Breast epithelium (tissue), 4 donors: Measurements from ENCODE around the gene HLA-DQB1. TPM values are rescaled to one million over a fixed set of nuclear protein-coding genes. Genes with fewer than 3 reads are reported as not detected.
A peak's percentile ranks its signal among the peaks of the same experiment; 100 is the strongest.

Experiments used
- DNase-seq, 2 donors: peaks; one replicate each; pipeline ENCODE4 v3.0.0-alpha.2; 2019; ENCODE audit warnings: low spot score in 2 of 2
- H3K27ac ChIP-seq, 2 donors: fragments of 200-600 bp; sonication (generic) in 1 of 2; one replicate each; pipeline ENCODE4 v1.5.1; 2016 to 2019; ENCODE audit warnings: mild to moderate bottlenecking in 1 of 2
- H3K27me3 ChIP-seq, 2 donors: fragments of 200-600 bp; sonication (generic) in 1 of 2; one replicate each; pipeline versions ENCODE4 v1.5.1 to v1.6.0; 2017 to 2019; ENCODE audit warnings: control low read depth in 1 of 2, mild to moderate bottlenecking in 1 of 2
- H3K36me3 ChIP-seq: fragments of 200-600 bp; one replicate; pipeline ENCODE4 v1.5.1; 2019
- H3K4me1 ChIP-seq, 2 donors: fragments of 200-600 bp; sonication (generic); one replicate each; pipeline ENCODE4 v1.5.1; 2016 to 2019; ENCODE audit warnings: control low read depth in 1 of 2
- H3K4me3 ChIP-seq, 3 donors: fragments of 200-600 bp; sonication (generic); 1 replicate in 2 of 3; 2 replicates in 1 of 3; pipeline ENCODE4 v1.5.1; 2016 to 2019; ENCODE audit warnings: mild to moderate bottlenecking in 3 of 3, moderate library complexity in 2 of 3
- H3K9me3 ChIP-seq, 2 donors: fragments of 200-600 bp; sonication (generic) in 1 of 2; one replicate each; pipeline ENCODE4 v1.5.1; 2016 to 2019; ENCODE audit warnings: control low read depth in 1 of 2
- CTCF ChIP-seq, 3 donors: fragments of 450-650 bp; IDR thresholded peaks; one replicate each; pipeline ENCODE4 v1.5.1; 2016 to 2017; ENCODE audit warnings: antibody characterized with exemption in 3 of 3, mild to moderate bottlenecking in 3 of 3, moderate library complexity in 3 of 3
- POLR2A ChIP-seq: fragments of 450-650 bp; IDR thresholded peaks from one replicate; pipeline ENCODE4 v1.6.1; 2016; ENCODE audit warnings: antibody characterized with exemption, mild to moderate bottlenecking, moderate library complexity
- POLR2AphosphoS5 ChIP-seq, 3 donors: sonication (generic); formaldehyde crosslinking; IDR thresholded peaks; one replicate each; pipeline ENCODE4 v1.6.1; 2017; ENCODE audit warnings: antibody characterized with exemption in 3 of 3
- intact Hi-C: fragments of 100-400 bp; cut with DNase I; formaldehyde crosslinking; loops from one replicate; pipeline ENCODE4 v1.15.1; 2023; ENCODE audit warnings: low total_unique reads
- total RNA-seq, 3 donors: library from RNA; depleted of rRNA; stranded (reverse); fragments of >200 nt; gene quantifications; one replicate each; pipeline ENCODE4 v1.1.0, GENCODE V29; 2016

Gene HLA-DQB1
- total RNA-seq, 3 donors from 2014 or later, result 1.3 to 7.2 (median 5.4) TPM

GRCh38 chr6:32609731-32610640 lies 56.5 kb downstream of the HLA-DQB1 start:
- peak in 1 of 2 donors; percentile 73 for DNase-seq
- TF ChIP-seq POLR2A (no peak), POLR2AphosphoS5 (IDR thresholded peaks at IDR 0.05) (no peak), CTCF (IDR thresholded peaks at IDR 0.05) (no peak)
- H3K4me1 ChIP-seq, result no peaks in the 10 kb centered on the region
- no peaks in the 10 kb centered on the region for H3K27me3 ChIP-seq
- no peak overlapping the region for H3K4me3 ChIP-seq
- intact Hi-C loops, result no loop called here
- H3K9me3 ChIP-seq, result no peaks in the 10 kb centered on the region
- no peaks in the 10 kb centered on the region for H3K36me3 ChIP-seq
- H3K27ac ChIP-seq, result peak overlapping the region; percentile 66 to 68

Other genes with a start within 250 kb of the HLA-DQB1 start
- 100 to 1,000 TPM; 237 to 259 (median 238) TPM for gene HLA-DRA, start 226.8 kb downstream of the HLA-DQB1 start, total RNA-seq
- 10 to 100 TPM in 1 of 3 donors, 1 to 10 TPM in 1, under 1 TPM in 1; 0.32 to 66.2 (median 8.8) TPM for gene HLA-DRB5, start 136.4 kb downstream of the HLA-DQB1 start, total RNA-seq
- gene HLA-DRB1, start 76.8 kb downstream of the HLA-DQB1 start, total RNA-seq, result 10 to 100 TPM; 28.2 to 90.3 (median 44.2) TPM
- 10 to 100 TPM in 2 of 3 donors, 1 to 10 TPM in 1; 1.6 to 19.2 (median 15.0) TPM for gene HLA-DQA1, start 29.3 kb downstream of the HLA-DQB1 start, total RNA-seq
- 1 to 10 TPM in 2 of 3 donors, under 1 TPM in 1; 0.48 to 2.0 (median 2.0) TPM for gene HLA-DQA2, start 74.7 kb upstream of the HLA-DQB1 start, total RNA-seq
- gene HLA-DQB2, start 96.9 kb upstream of the HLA-DQB1 start, total RNA-seq, result 1 to 10 TPM; 1.3 to 1.6 (median 1.5) TPM
- 1 to 10 TPM in 2 of 3 donors, not detected in 1; 1.5 to 2.0 TPM for gene HLA-DOB, start 150.3 kb upstream of the HLA-DQB1 start, total RNA-seq
- 10 to 100 TPM in 1 of 3 donors, 1 to 10 TPM in 2; 7.7 to 18.0 (median 9.5) TPM for gene TAP2, start 172.1 kb upstream of the HLA-DQB1 start, total RNA-seq
- 10 to 100 TPM; 36.0 to 47.3 (median 44.9) TPM for gene PSMB8, start 177.4 kb upstream of the HLA-DQB1 start, total RNA-seq
- gene TAP1, start 187.0 kb upstream of the HLA-DQB1 start, total RNA-seq, result 10 to 100 TPM; 24.2 to 40.6 (median 28.7) TPM
- gene PSMB9, start 187.5 kb upstream of the HLA-DQB1 start, total RNA-seq, result 10 to 100 TPM; 16.8 to 25.9 (median 19.2) TPM